Ureter (tissue), 1 donor: Measurements from ENCODE around the gene SP140. TPM values are rescaled to one million over a fixed set of nuclear protein-coding genes. Genes with fewer than 3 reads are reported as not detected.
"Not testable (repeated sequence)": the region's sequence is repeated elsewhere in the genome, so short reads cannot be mapped to it uniquely, and the experiment has no call there.

ENCODE experiments used
- DNase-seq: peaks from one replicate; pipeline ENCODE4 v3.0.0-alpha.2; 2020; ENCODE audit warnings: low spot score
- total RNA-seq: library from RNA; stranded (reverse); gene quantifications from one replicate; pipeline ENCODE4 v1.2.4, GENCODE V29; 2023
- donor health status: DM: yes; HTN: yes; CAD: no.

The SP140 gene
- total RNA-seq, 1 donor from 2014 or later, result 2.7 TPM

GRCh38 chr2:230286048-230286447 lies 60.5 kb downstream of the SP140 start:
- DNase-seq, result no peak

GRCh38 chr2:230289311-230289710 lies 63.8 kb downstream of the SP140 start:
- DNase-seq, result not testable (repeated sequence)

GRCh38 chr2:230295192-230295591 lies 69.7 kb downstream of the SP140 start:
- DNase-seq, result no peak

GRCh38 chr2:230296917-230297316 lies 71.4 kb downstream of the SP140 start:
- DNase-seq, result no peak

GRCh38 chr2:230299618-230300017 lies 74.1 kb downstream of the SP140 start:
- no peak for DNase-seq

- no peak for DNase-seq
Measured at GRCh38 chr2:230305416-230306275, 80.1 kb downstream of the SP140 start.

GRCh38 chr2:230306474-230306873 lies 80.9 kb downstream of the SP140 start:
- no peak for DNase-seq

- DNase-seq, result no peak
Measured at GRCh38 chr2:230307485-230307884, 81.9 kb downstream of the SP140 start.

- DNase-seq, result no peak
Measured at GRCh38 chr2:230308402-230309000, 83.0 kb downstream of the SP140 start.

- not testable (repeated sequence) for DNase-seq
Measured at GRCh38 chr2:230310792-230311191, 85.3 kb downstream of the SP140 start.

- DNase-seq, result not testable (repeated sequence)
Measured at GRCh38 chr2:230311634-230312033, 86.1 kb downstream of the SP140 start.

GRCh38 chr2:230312638-230313037 lies 87.1 kb downstream of the SP140 start:
- no peak for DNase-seq

GRCh38 chr2:230317366-230317765 lies 91.8 kb downstream of the SP140 start:
- DNase-seq, result no peak

GRCh38 chr2:230318190-230319121 lies 92.9 kb downstream of the SP140 start:
- no peak for DNase-seq

- DNase-seq, result no peak
Measured at GRCh38 chr2:230319211-230319862, 93.8 kb downstream of the SP140 start.

- DNase-seq, result no peak
Measured at GRCh38 chr2:230321031-230321430, 95.5 kb downstream of the SP140 start.

- no peak for DNase-seq
Measured at GRCh38 chr2:230322561-230323384, 97.2 kb downstream of the SP140 start.

- no peak for DNase-seq
Measured at GRCh38 chr2:230323385-230324106, 98.0 kb downstream of the SP140 start.

GRCh38 chr2:230324503-230324902 lies 99.0 kb downstream of the SP140 start:
- DNase-seq, result no peak
